HCT116 (cell line): ENCODE data around the gene CDH22.

ENCODE experiments used
- CTCF ChIP-seq, 3 experiments: fragments of 200-600 bp in 1 of 3; sonication (generic) in 1 of 3; IDR thresholded peaks in 2 of 3; conservative IDR thresholded peaks in 1 of 3; 2 replicates each; pipeline ENCODE4 v1.5.1; 2012 to 2017; ENCODE audit warnings: low read depth in 2 of 3, low read length in 2 of 3, antibody characterized with exemption in 1 of 3, borderline replicate concordance in 1 of 3, control low read depth in 1 of 3, mild to moderate bottlenecking in 1 of 3, mixed read lengths in 1 of 3, mixed run types in 1 of 3, moderate library complexity in 1 of 3; ENCODE audit not compliant: insufficient read depth in 1 of 3
- FOSL1 ChIP-seq: IDR thresholded peaks from 2 replicates; pipeline ENCODE4 v1.6.1; 2012; ENCODE audit warnings: low read depth
- MAX ChIP-seq: IDR thresholded peaks from 2 replicates; pipeline ENCODE4 v1.6.1; 2012
- POLR2A ChIP-seq: IDR thresholded peaks from 2 replicates; pipeline ENCODE4 v1.7.0; 2011; ENCODE audit warnings: borderline replicate concordance; ENCODE audit not compliant: insufficient read depth, insufficient read length; ENCODE audit errors: extremely low read depth
- POLR2AphosphoS5 ChIP-seq: IDR thresholded peaks from 2 replicates; pipeline ENCODE4 v1.6.1; 2011; ENCODE audit warnings: mild to moderate bottlenecking, low read depth, low read length, moderate library complexity
- RAD21 ChIP-seq: IDR thresholded peaks from 2 replicates; pipeline ENCODE4 v1.6.1; 2012; ENCODE audit warnings: low read depth, mild to moderate bottlenecking
- SP1 ChIP-seq: IDR thresholded peaks from 2 replicates; pipeline ENCODE4 v1.6.1; 2012; ENCODE audit warnings: low read depth
- YY1 ChIP-seq: IDR thresholded peaks from 2 replicates; pipeline ENCODE4 v1.6.1; 2011; ENCODE audit warnings: low read length, low read depth, moderate library complexity, mild to moderate bottlenecking; ENCODE audit not compliant: insufficient replicate concordance; ENCODE audit errors: extremely low read depth
- ZNF274 ChIP-seq: fragments of 200-500 bp; sonication (Bioruptor generic); IDR thresholded peaks from 2 replicates; pipeline ENCODE4 v1.6.1; 2014; ENCODE audit warnings: mild to moderate bottlenecking, low read depth, low read length, inconsistent platforms

- no peak for TF ChIP-seq FOSL1
- TF ChIP-seq CTCF (IDR thresholded peaks at IDR 0.05 in 2 of 3, conservative IDR thresholded peaks at IDR 0.05 in 1 of 3; ENCODE audit: borderline replicate concordance in 1 of 3, insufficient read depth in 1 of 3, low read depth in 2 of 3, low read length in 2 of 3): no peak
- no peak for TF ChIP-seq SP1
- no peak for TF ChIP-seq RAD21
- no peak for TF ChIP-seq MAX
- no peak for TF ChIP-seq YY1
- no peak for TF ChIP-seq ZNF274
- no peak for TF ChIP-seq POLR2A
- TF ChIP-seq POLR2AphosphoS5: no peak
Measured at GRCh38 chr20:46192376-46192944, 115.8 kb downstream of the CDH22 start.
